Lower lobe of right lung (tissue), 2 donors: Measurements from ENCODE around the gene C3orf70. TPM values are rescaled to one million over a fixed set of nuclear protein-coding genes. Genes with fewer than 3 reads are reported as not detected.
A peak's percentile ranks its signal among the peaks of the same experiment; 100 is the strongest.

Experiments used
- ATAC-seq, 2 donors: fragments of 200-7000 bp; cut with Tn5 transposase; one replicate each; pipeline ENCODE4 v1.9.1; 2020 to 2022; ENCODE audit warnings: mild to moderate bottlenecking in 2 of 2, moderate library complexity in 2 of 2
- DNase-seq: peaks from one replicate; pipeline ENCODE4 v3.0.0-alpha.2; 2020
- H3K27ac ChIP-seq: fragments of 200-600 bp; one replicate; pipeline ENCODE4 v1.8.0; 2022
- H3K27me3 ChIP-seq: fragments of 200-600 bp; one replicate; pipeline ENCODE4 v1.8.0; 2022; ENCODE audit warnings: low read depth
- H3K36me3 ChIP-seq: fragments of 200-600 bp; one replicate; pipeline ENCODE4 v1.8.0; 2022; ENCODE audit warnings: mild to moderate bottlenecking
- H3K4me1 ChIP-seq: fragments of 200-600 bp; one replicate; pipeline ENCODE4 v1.8.0; 2022
- H3K4me3 ChIP-seq: fragments of 200-600 bp; one replicate; pipeline ENCODE4 v1.8.0; 2022; ENCODE audit warnings: mild to moderate bottlenecking
- H3K9me3 ChIP-seq: fragments of 200-600 bp; one replicate; pipeline ENCODE4 v1.8.0; 2022
- CTCF ChIP-seq: fragments of 200-600 bp; IDR thresholded peaks from one replicate; pipeline ENCODE4 v1.8.0; 2022; ENCODE audit warnings: antibody characterized with exemption, mild to moderate bottlenecking
- intact Hi-C: fragments of 100-400 bp; cut with DNase I; formaldehyde crosslinking; loops from one replicate; pipeline ENCODE4 v1.11.0; 2022
- total RNA-seq: library from RNA; stranded (reverse); fragmentation: NEBNext Ultra II Directional; extraction: Animal tissue kit (Norgen Biotek cat#: 25700); gene quantifications from one replicate; pipeline ENCODE4 v1.2.1, GENCODE V29; 2021
- donor health status: DM: no; HTN: yes; CAD: no; lungs with severe emphysema.

Gene C3orf70
- total RNA-seq, 1 donor from 2014 or later = 3.2 TPM

- ATAC-seq (no peak), DNase-seq (no peak)
- H3K27ac ChIP-seq = no peak overlapping the region
Observed at GRCh38 chr3:185046603-185047002, 106.3 kb downstream of the C3orf70 start.

GRCh38 chr3:185046164-185046515, 106.7 kb downstream of the C3orf70 start:
- Histone ChIP-seq H3K36me3 (peaks cover 31% of the 10 kb centered on the region), H3K4me3 (no peak overlapping the region), H3K4me1 (peaks cover 19% of the 10 kb centered on the region), H3K27ac (peak overlapping the region; percentile 53), H3K27me3 (no peaks in the 10 kb centered on the region), H3K9me3 (no peaks in the 10 kb centered on the region)
- TF ChIP-seq CTCF = no peak
- DNase-seq = no peak
- intact Hi-C loops = no loop called here
- no peak for ATAC-seq

More at GRCh38 chr3:185046603-185047002, 106.3 kb downstream of the C3orf70 start:
- H3K36me3 ChIP-seq = peaks cover 36% of the 10 kb centered on the region
- H3K27me3 ChIP-seq = no peaks in the 10 kb centered on the region
- no peaks in the 10 kb centered on the region for H3K9me3 ChIP-seq
- peaks cover 19% of the 10 kb centered on the region for H3K4me1 ChIP-seq
- no peak overlapping the region for H3K4me3 ChIP-seq
- TF ChIP-seq CTCF = no peak
- intact Hi-C loops = no loop called here

GRCh38 chr3:185042312-185043050, 110.4 kb downstream of the C3orf70 start:
- Histone ChIP-seq H3K27ac (no peak overlapping the region), H3K4me3 (no peak overlapping the region), H3K36me3 (no peaks in the 10 kb centered on the region), H3K27me3 (no peaks in the 10 kb centered on the region), H3K9me3 (no peaks in the 10 kb centered on the region), H3K4me1 (peaks cover 19% of the 10 kb centered on the region)
- no peak for DNase-seq
- TF ChIP-seq CTCF = no peak
- intact Hi-C loops = no loop called here
- no peak for ATAC-seq

GRCh38 chr3:185041540-185041939, 111.3 kb downstream of the C3orf70 start:
- intact Hi-C loops = no loop called here
- Histone ChIP-seq H3K4me3 (no peak overlapping the region), H3K27me3 (no peaks in the 10 kb centered on the region), H3K27ac (no peak overlapping the region), H3K4me1 (peaks cover 14% of the 10 kb centered on the region), H3K9me3 (peaks cover 6% of the 10 kb centered on the region), H3K36me3 (no peaks in the 10 kb centered on the region)
- TF ChIP-seq CTCF = no peak
- DNase-seq = no peak
- no peak for ATAC-seq

GRCh38 chr3:185040425-185040824, 112.4 kb downstream of the C3orf70 start:
- intact Hi-C loops = no loop called here
- no peak for DNase-seq
- no peak for ATAC-seq
- H3K9me3 ChIP-seq = peaks cover 6% of the 10 kb centered on the region
- peaks cover 5% of the 10 kb centered on the region for H3K4me1 ChIP-seq
- H3K27ac ChIP-seq = no peak overlapping the region
- no peak overlapping the region for H3K4me3 ChIP-seq
- TF ChIP-seq CTCF = no peak
- H3K27me3 ChIP-seq = no peaks in the 10 kb centered on the region
- H3K36me3 ChIP-seq = no peaks in the 10 kb centered on the region
